WTC11 (cell line): ENCODE data around the gene ITGA2. TPM values are rescaled to one million over a fixed set of nuclear protein-coding genes. Genes with fewer than 3 reads are reported as not detected.

Experiments used
- ATAC-seq: fragments of 200-7000 bp; cut with Tn5 transposase; 2 replicates; pipeline ENCODE4 v1.10.0; 2021; ENCODE audit warnings: mild to moderate bottlenecking, moderate library complexity
- CTCF ChIA-PET: fragments of 300-600 bp; sonication (Branson Sonifier 250); formaldehyde crosslinking; loops from one replicate; lab custom pipeline; 2021; ENCODE audit warnings: antibody characterized with exemption; lab: Charles Lee
- POLR2A ChIA-PET: fragments of 350-600 bp; sonication (Branson Sonifier 250); formaldehyde crosslinking; loops from one replicate; lab custom pipeline; 2021; ENCODE audit warnings: antibody characterized with exemption; lab: Charles Lee
- DNase-seq: peaks from one replicate; pipeline ENCODE4 v3.0.0; 2021; ENCODE audit warnings: low spot score
- H3K27ac Mint-ChIP-seq: 2 replicates; pipeline ENCODE4 v1.8.0; 2021; ENCODE audit warnings: mixed read lengths
- H3K27me3 Mint-ChIP-seq: 2 replicates; pipeline ENCODE4 v1.8.0; 2021; ENCODE audit warnings: low read depth, mild to moderate bottlenecking, moderate library complexity, mixed read lengths
- H3K36me3 Mint-ChIP-seq: 2 replicates; pipeline ENCODE4 v1.8.0; 2021; ENCODE audit warnings: mixed read lengths
- H3K4me1 Mint-ChIP-seq: 2 replicates; pipeline ENCODE4 v1.8.0; 2022; ENCODE audit warnings: mixed read lengths
- H3K4me3 Mint-ChIP-seq: 2 replicates; pipeline ENCODE4 v1.8.0; 2021; ENCODE audit warnings: mild to moderate bottlenecking, moderate library complexity, mixed read lengths
- H3K9me3 Mint-ChIP-seq: 2 replicates; pipeline ENCODE4 v1.8.0; 2021; ENCODE audit warnings: mixed read lengths
- AFF4 ChIP-seq: sonication (generic); formaldehyde crosslinking; IDR thresholded peaks from 2 replicates; pipeline ENCODE4 v1.8.1; 2023; ENCODE audit warnings: mild to moderate bottlenecking, missing genetic modification reagents, borderline replicate concordance
- AR ChIP-seq: fragments of 250-450 bp; sonication (Bioruptor Pico); IDR thresholded peaks from 2 replicates; pipeline ENCODE4 v1.9.0; 2021; ENCODE audit warnings: mild to moderate bottlenecking
- ATF1 ChIP-seq: sonication (generic); formaldehyde crosslinking; IDR thresholded peaks from 2 replicates; pipeline ENCODE4 v1.8.1; 2023; ENCODE audit warnings: mild to moderate bottlenecking, moderate library complexity, missing genetic modification reagents
- E2F4 ChIP-seq: sonication (generic); formaldehyde crosslinking; IDR thresholded peaks from 2 replicates; pipeline ENCODE4 v1.8.1; 2022; ENCODE audit warnings: low read depth, mild to moderate bottlenecking, moderate library complexity, missing genetic modification reagents, borderline replicate concordance
- EMX1 ChIP-seq: fragments of 250-450 bp; sonication (Bioruptor Pico); IDR thresholded peaks from 2 replicates; pipeline ENCODE4 v1.8.0; 2021; ENCODE audit warnings: mild to moderate bottlenecking
- FOXP1 ChIP-seq: sonication (generic); formaldehyde crosslinking; IDR thresholded peaks from 2 replicates; pipeline ENCODE4 v1.8.0; 2022; ENCODE audit warnings: missing genetic modification reagents, mild to moderate bottlenecking, moderate library complexity, borderline replicate concordance
- FOXP4 ChIP-seq: sonication (generic); formaldehyde crosslinking; IDR thresholded peaks from 2 replicates; pipeline ENCODE4 v1.8.0; 2022; ENCODE audit warnings: mild to moderate bottlenecking, missing genetic modification reagents
- HMGA2 ChIP-seq: fragments of 250-450 bp; sonication (Bioruptor Pico); IDR thresholded peaks from 2 replicates; pipeline ENCODE4 v1.4.0; 2021; ENCODE audit warnings: mild to moderate bottlenecking, moderate library complexity
- HMGXB4 ChIP-seq: sonication (generic); formaldehyde crosslinking; IDR thresholded peaks from 2 replicates; pipeline ENCODE4 v1.8.1; 2023; ENCODE audit warnings: mild to moderate bottlenecking, moderate library complexity, missing genetic modification reagents
- KAT7 ChIP-seq: sonication (generic); formaldehyde crosslinking; IDR thresholded peaks from 2 replicates; pipeline ENCODE4 v1.8.1; 2023; ENCODE audit warnings: missing genetic modification reagents, mild to moderate bottlenecking, borderline replicate concordance
- NFE2L1 ChIP-seq: sonication (generic); formaldehyde crosslinking; IDR thresholded peaks from 2 replicates; pipeline ENCODE4 v1.8.1; 2023; ENCODE audit warnings: missing genetic modification reagents
- PREB ChIP-seq: sonication (generic); formaldehyde crosslinking; IDR thresholded peaks from 2 replicates; pipeline ENCODE4 v1.8.1; 2022; ENCODE audit warnings: mild to moderate bottlenecking, missing genetic modification reagents, moderate library complexity, borderline replicate concordance
- PRRX2 ChIP-seq: fragments of 250-450 bp; sonication (Bioruptor Pico); IDR thresholded peaks from 2 replicates; pipeline ENCODE4 v1.8.0; 2021; ENCODE audit warnings: mild to moderate bottlenecking
- RORB ChIP-seq: fragments of 250-450 bp; sonication (Bioruptor Pico); IDR thresholded peaks from 2 replicates; pipeline ENCODE4 v1.9.0; 2021; ENCODE audit warnings: mild to moderate bottlenecking
- SMAD3 ChIP-seq: sonication (generic); formaldehyde crosslinking; IDR thresholded peaks from 2 replicates; pipeline ENCODE4 v1.8.0; 2022; ENCODE audit warnings: missing genetic modification reagents, mild to moderate bottlenecking, borderline replicate concordance
- ZNF219 ChIP-seq: sonication (generic); formaldehyde crosslinking; IDR thresholded peaks from 2 replicates; pipeline ENCODE4 v1.8.0; 2023; ENCODE audit warnings: missing genetic modification reagents, mild to moderate bottlenecking, borderline replicate concordance
- ZNF281 ChIP-seq: sonication (generic); formaldehyde crosslinking; IDR thresholded peaks from 2 replicates; pipeline ENCODE4 v1.8.0; 2023; ENCODE audit warnings: mild to moderate bottlenecking, missing genetic modification reagents
- ZNF671 ChIP-seq: fragments of 250-450 bp; sonication (Bioruptor Pico); IDR thresholded peaks from 2 replicates; pipeline ENCODE4 v1.8.0; 2021; ENCODE audit warnings: mild to moderate bottlenecking
- total RNA-seq: library from RNA; stranded (reverse); gene quantifications from 3 replicates; pipeline ENCODE4 v1.2.3, GENCODE V29; 2021

The ITGA2 gene
- total RNA-seq, 1 experiment from 2014 or later, result 5.5 TPM

GRCh38 chr5:53003144-53003543 lies 14.0 kb downstream of the ITGA2 start (continued):
- no peak for TF ChIP-seq PREB
- no peak for TF ChIP-seq ATF1 (CRISPR knock-in tag)
- TF ChIP-seq NFE2L1, result no peak
- TF ChIP-seq, all 79 proteins: peak for 0

- Mint-ChIP-seq H3K4me3 (no peak overlapping the region), H3K27me3 (no peaks in the 10 kb centered on the region), H3K9me3 (no peaks in the 10 kb centered on the region), H3K27ac (no peak overlapping the region), H3K36me3 (no peaks in the 10 kb centered on the region), H3K4me1 (peaks cover 6% of the 10 kb centered on the region; the same call in 1 of the 2 replicates)
- ChIA-PET CTCF (interaction anchor here (0.6 kb wide), 1 partner anchor 17 kb away, joined by 5 read pairs; no protein-coding TSS in a partner anchor), POLR2A (no interaction called here)
- DNase-seq, result no peak
- ATAC-seq, result no peak
- no peak for TF ChIP-seq KAT7 (CRISPR knock-in tag)
- no peak for TF ChIP-seq EMX1 (CRISPR knock-in tag)
- TF ChIP-seq ZNF219 (CRISPR knock-in tag), result no peak
- TF ChIP-seq HMGA2 (CRISPR knock-in tag), result no peak
- no peak for TF ChIP-seq AFF4 (CRISPR knock-in tag)
- no peak for TF ChIP-seq AR (CRISPR knock-in tag)
- TF ChIP-seq E2F4 (CRISPR knock-in tag), result no peak
- TF ChIP-seq RORB (CRISPR knock-in tag), result no peak
- TF ChIP-seq NFE2L1, result no peak
- no peak for TF ChIP-seq ZNF281 (CRISPR knock-in tag)
- TF ChIP-seq HMGXB4 (CRISPR knock-in tag), result no peak
- no peak for TF ChIP-seq FOXP4 (CRISPR knock-in tag)
- TF ChIP-seq FOXP1, result no peak
- no peak for TF ChIP-seq SMAD3
- no peak for TF ChIP-seq PRRX2 (CRISPR knock-in tag)
- TF ChIP-seq ZNF671, result no peak
Measured at GRCh38 chr5:53006911-53007890, 18.0 kb downstream of the ITGA2 start.
